Activated T-cell treated with anti-CD3 and anti-CD28 coated beads, Interleukin-2, amount 50 U/mL, for 72 hours (primary cell): Measurements from ENCODE around the gene THOC6. TPM values are rescaled to one million over a fixed set of nuclear protein-coding genes. Genes with fewer than 3 reads are reported as not detected.
A peak's percentile ranks its signal among the peaks of the same experiment; 100 is the strongest.

Experiments used
- ATAC-seq, 2 donors: fragments of 150-1000 bp; cut with Tn5 transposase; replicated peaks in 1 of 2; 2 replicates each; pipeline ENCODE4 v1.10.0; 2021; ENCODE audit warnings: moderate library complexity in 2 of 2, mild to moderate bottlenecking in 1 of 2
- DNase-seq, 2 donors: peaks; one replicate each; pipeline ENCODE4 v3.0.0; 2021 to 2022; ENCODE audit warnings: mixed read lengths in 1 of 2
- H3K27ac Mint-ChIP-seq: one replicate; pipeline ENCODE4 v1.8.0; 2022; ENCODE audit warnings: mild to moderate bottlenecking, moderate library complexity, mixed read lengths
- H3K27me3 Mint-ChIP-seq: one replicate; pipeline ENCODE4 v1.8.0; 2022; ENCODE audit warnings: low read depth, mixed read lengths
- H3K36me3 Mint-ChIP-seq, 2 donors: one replicate each; pipeline ENCODE4 v1.8.0; 2022; ENCODE audit warnings: mixed read lengths in 2 of 2, mild to moderate bottlenecking in 1 of 2; ENCODE audit not compliant: insufficient read depth in 2 of 2
- H3K4me1 Mint-ChIP-seq: one replicate; pipeline ENCODE4 v1.8.0; 2022; ENCODE audit warnings: low read depth, mixed read lengths
- H3K4me3 Mint-ChIP-seq, 2 donors: one replicate each; pipeline ENCODE4 v1.8.0; 2022; ENCODE audit warnings: mild to moderate bottlenecking in 2 of 2, mixed read lengths in 2 of 2, moderate library complexity in 2 of 2
- H3K9me3 Mint-ChIP-seq, 2 donors: one replicate each; pipeline ENCODE4 v1.8.0; 2022; ENCODE audit warnings: mixed read lengths in 2 of 2
- total RNA-seq, 2 donors: library from RNA; stranded (reverse); gene quantifications; one replicate each; pipeline ENCODE4 v1.2.3, GENCODE V29; 2022

The THOC6 gene
- total RNA-seq, 2 donors from 2014 or later: 49.1 to 50.9 TPM

GRCh38 chr16:3013998-3014690 is 9.7 kb upstream of the THOC6 start:
- Mint-ChIP-seq H3K9me3 (no peaks in the 10 kb centered on the region), H3K27ac (no peak overlapping the region), H3K4me1 (peaks cover 13% of the 10 kb centered on the region), H3K36me3 (no peaks in the 10 kb centered on the region), H3K4me3 (no peak overlapping the region), H3K27me3 (peaks cover 7% of the 10 kb centered on the region)
- ATAC-seq (no peak), DNase-seq (no peak)

- H3K27ac Mint-ChIP-seq: no peak overlapping the region
- H3K4me3 Mint-ChIP-seq: no peak overlapping the region
- no peaks in the 10 kb centered on the region for H3K36me3 Mint-ChIP-seq
- no peaks in the 10 kb centered on the region for H3K9me3 Mint-ChIP-seq
- peaks cover 21% of the 10 kb centered on the region for H3K4me1 Mint-ChIP-seq
- peaks cover 15% of the 10 kb centered on the region for H3K27me3 Mint-ChIP-seq
- ATAC-seq: no peak
- DNase-seq: no peak
Observed at GRCh38 chr16:3014971-3015370, 8.9 kb upstream of the THOC6 start.

- Mint-ChIP-seq H3K27ac (no peak overlapping the region), H3K4me3 (no peak overlapping the region), H3K27me3 (peaks cover 17% of the 10 kb centered on the region), H3K4me1 (peaks cover 29% of the 10 kb centered on the region), H3K9me3 (no peaks in the 10 kb centered on the region), H3K36me3 (no peaks in the 10 kb centered on the region)
- DNase-seq (no peak), ATAC-seq (no peak)
Observed at GRCh38 chr16:3015865-3016521, 7.8 kb upstream of the THOC6 start.

GRCh38 chr16:3017344-3017743 is 6.5 kb upstream of the THOC6 start:
- DNase-seq (no peak), ATAC-seq (no peak)
- H3K4me3 Mint-ChIP-seq: no peak overlapping the region
- peaks cover 43% of the 10 kb centered on the region for H3K4me1 Mint-ChIP-seq
- H3K9me3 Mint-ChIP-seq: no peaks in the 10 kb centered on the region
- H3K27ac Mint-ChIP-seq: no peak overlapping the region
- peaks cover 17% of the 10 kb centered on the region for H3K27me3 Mint-ChIP-seq
- no peaks in the 10 kb centered on the region for H3K36me3 Mint-ChIP-seq

GRCh38 chr16:3017794-3018506 is 5.9 kb upstream of the THOC6 start, which contains the start of gene CLDN6:
TSS of gene CLDN6 (minus strand) at chr16:3018183. CDS start at chr16:3016021, 2,162 bp downstream.
- H3K9me3 Mint-ChIP-seq: no peaks in the 10 kb centered on the region
- DNase-seq: peak; percentile 63 to 70
- H3K36me3 Mint-ChIP-seq: no peaks in the 10 kb centered on the region
- peak within 1 kb of the TSS; percentile 21 to 58 for H3K4me3 Mint-ChIP-seq
- ATAC-seq: no peak
- H3K4me1 Mint-ChIP-seq: peaks cover 49% of the 10 kb centered on the region
- peaks cover 17% of the 10 kb centered on the region for H3K27me3 Mint-ChIP-seq
- no peak within 1 kb of the TSS for H3K27ac Mint-ChIP-seq

GRCh38 chr16:3019594-3020246 is 4.1 kb upstream of the THOC6 start:
- peaks cover 17% of the 10 kb centered on the region for H3K27me3 Mint-ChIP-seq
- H3K4me3 Mint-ChIP-seq: peak overlapping the region; percentile 83 to 85
- H3K36me3 Mint-ChIP-seq: no peaks in the 10 kb centered on the region
- no peak for ATAC-seq
- peak overlapping the region; percentile 40 for H3K27ac Mint-ChIP-seq
- H3K9me3 Mint-ChIP-seq: no peaks in the 10 kb centered on the region
- H3K4me1 Mint-ChIP-seq: peaks cover 62% of the 10 kb centered on the region
- no peak for DNase-seq

GRCh38 chr16:3020247-3020603 is 3.6 kb upstream of the THOC6 start, which contains the start of gene TNFRSF12A:
TSS of gene TNFRSF12A (plus strand) at chr16:3020368. CDS start at chr16:3020398, 30 bp downstream.
- H3K27ac Mint-ChIP-seq: peak within 1 kb of the TSS; percentile 40
- no peaks in the 10 kb centered on the region for H3K9me3 Mint-ChIP-seq
- DNase-seq (peak; percentile 77 to 84), ATAC-seq (peak; percentile 33 to 36)
- no peaks in the 10 kb centered on the region for H3K36me3 Mint-ChIP-seq
- H3K4me1 Mint-ChIP-seq: peaks cover 65% of the 10 kb centered on the region
- H3K4me3 Mint-ChIP-seq: peak within 1 kb of the TSS; percentile 83 to 85
- H3K27me3 Mint-ChIP-seq: peaks cover 17% of the 10 kb centered on the region

GRCh38 chr16:3020604-3021448 is 3.0 kb upstream of the THOC6 start:
- ATAC-seq: peak; percentile 26 to 32
- peak; percentile 65 to 76 for DNase-seq
- no peaks in the 10 kb centered on the region for H3K36me3 Mint-ChIP-seq
- H3K4me1 Mint-ChIP-seq: peaks cover 68% of the 10 kb centered on the region
- H3K27ac Mint-ChIP-seq: no peak overlapping the region
- H3K4me3 Mint-ChIP-seq: peak overlapping the region; percentile 83 to 85
- H3K27me3 Mint-ChIP-seq: peaks cover 17% of the 10 kb centered on the region
- H3K9me3 Mint-ChIP-seq: no peaks in the 10 kb centered on the region

GRCh38 chr16:3021449-3022207 is 2.2 kb upstream of the THOC6 start:
- Mint-ChIP-seq H3K9me3 (no peaks in the 10 kb centered on the region), H3K27me3 (peaks cover 17% of the 10 kb centered on the region), H3K36me3 (peaks cover 0 to 4% of the 10 kb centered on the region in 2 donors), H3K4me1 (peaks cover 68% of the 10 kb centered on the region), H3K4me3 (peak overlapping the region; percentile 83 to 85), H3K27ac (peak overlapping the region; percentile 68)
- DNase-seq: peak; percentile 84 to 87
- peak; percentile 37 to 44 for ATAC-seq

- ATAC-seq: peak; percentile 39 to 46
- peak; percentile 91 to 94 for DNase-seq
- H3K4me3 Mint-ChIP-seq: peak overlapping the region; percentile 83 to 85
- H3K27me3 Mint-ChIP-seq: peaks cover 17% of the 10 kb centered on the region
- H3K4me1 Mint-ChIP-seq: peaks cover 68% of the 10 kb centered on the region
- peak overlapping the region; percentile 87 for H3K27ac Mint-ChIP-seq
- no peaks in the 10 kb centered on the region for H3K9me3 Mint-ChIP-seq
- H3K36me3 Mint-ChIP-seq: peaks cover 0 to 5% of the 10 kb centered on the region in 2 donors
Observed at GRCh38 chr16:3022208-3022683, 1.6 kb upstream of the THOC6 start.

GRCh38 chr16:3022684-3023414 is 986 bp upstream of the THOC6 start:
- ATAC-seq: no peak
- DNase-seq: peak in 1 of 2 donors; percentile 31
- peaks cover 0 to 5% of the 10 kb centered on the region in 2 donors for H3K36me3 Mint-ChIP-seq

More at GRCh38 chr16:3022684-3023414, 986 bp upstream of the THOC6 start:
- peak overlapping the region; percentile 87 for H3K27ac Mint-ChIP-seq
- H3K4me3 Mint-ChIP-seq: peak overlapping the region; percentile 83 to 85
- H3K27me3 Mint-ChIP-seq: peaks cover 17% of the 10 kb centered on the region
- H3K4me1 Mint-ChIP-seq: peaks cover 68% of the 10 kb centered on the region
- H3K9me3 Mint-ChIP-seq: no peaks in the 10 kb centered on the region
